ENCODE measurements around the gene TCF25. TPM values are rescaled to one million over a fixed set of nuclear protein-coding genes. Genes with fewer than 3 reads are reported as not detected.
A peak's percentile ranks its signal among the peaks of the same experiment; 100 is the strongest.
"Not testable (repeated sequence)": the region's sequence is repeated elsewhere in the genome, so short reads cannot be mapped to it uniquely, and the experiment has no call there.

The TCF25 gene
- polyA plus RNA-seq (2012; ENCODE audit: missing spikeins): 91.9 TPM

- FAIRE-seq: peak; percentile 51
- peak; percentile 80 for DNase-seq (ENCODE audit: insufficient read length)
- TF ChIP-seq POLR2A (IDR thresholded peaks at IDR 0.05; ENCODE audit: low read depth, low read length): peak; percentile 81
- TF ChIP-seq POLR2AphosphoS5 (IDR thresholded peaks at IDR 0.05; ENCODE audit: low read depth, low read length): peak; percentile 73
- TF ChIP-seq TAF1 (IDR thresholded peaks at IDR 0.05; ENCODE audit: borderline replicate concordance, low read depth, low read length): 0 out of 2 replicates have a peak, but pooled peaks have one; percentile 16
These were observed at the start of gene TCF25 for GRCh38 chr16:89873109-89873971. Gene TCF25, plus strand, starts transcription at chr16:89873592. Its CDS starts 76 bp downstream, at chr16:89873668.

DNA sequence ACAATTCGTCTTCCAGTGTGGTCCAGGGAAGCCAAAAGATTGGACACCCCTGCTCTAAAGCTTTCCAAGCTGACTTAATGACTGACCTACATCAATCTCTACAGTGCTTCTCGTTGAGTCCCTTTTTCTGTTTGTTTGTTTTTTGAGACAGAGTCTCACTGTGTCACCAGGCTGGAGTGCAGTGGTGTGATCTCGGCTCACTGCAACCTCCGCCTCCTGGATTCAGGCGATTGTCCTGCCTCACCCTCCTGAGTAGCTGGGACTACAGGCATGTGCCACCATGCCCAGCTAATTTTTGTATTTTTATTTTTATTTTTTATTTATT lies 49.6 kb upstream of the TCF25 start:
- not testable (repeated sequence) for DNase-seq (ENCODE audit: insufficient read length); FAIRE-seq

DNA sequence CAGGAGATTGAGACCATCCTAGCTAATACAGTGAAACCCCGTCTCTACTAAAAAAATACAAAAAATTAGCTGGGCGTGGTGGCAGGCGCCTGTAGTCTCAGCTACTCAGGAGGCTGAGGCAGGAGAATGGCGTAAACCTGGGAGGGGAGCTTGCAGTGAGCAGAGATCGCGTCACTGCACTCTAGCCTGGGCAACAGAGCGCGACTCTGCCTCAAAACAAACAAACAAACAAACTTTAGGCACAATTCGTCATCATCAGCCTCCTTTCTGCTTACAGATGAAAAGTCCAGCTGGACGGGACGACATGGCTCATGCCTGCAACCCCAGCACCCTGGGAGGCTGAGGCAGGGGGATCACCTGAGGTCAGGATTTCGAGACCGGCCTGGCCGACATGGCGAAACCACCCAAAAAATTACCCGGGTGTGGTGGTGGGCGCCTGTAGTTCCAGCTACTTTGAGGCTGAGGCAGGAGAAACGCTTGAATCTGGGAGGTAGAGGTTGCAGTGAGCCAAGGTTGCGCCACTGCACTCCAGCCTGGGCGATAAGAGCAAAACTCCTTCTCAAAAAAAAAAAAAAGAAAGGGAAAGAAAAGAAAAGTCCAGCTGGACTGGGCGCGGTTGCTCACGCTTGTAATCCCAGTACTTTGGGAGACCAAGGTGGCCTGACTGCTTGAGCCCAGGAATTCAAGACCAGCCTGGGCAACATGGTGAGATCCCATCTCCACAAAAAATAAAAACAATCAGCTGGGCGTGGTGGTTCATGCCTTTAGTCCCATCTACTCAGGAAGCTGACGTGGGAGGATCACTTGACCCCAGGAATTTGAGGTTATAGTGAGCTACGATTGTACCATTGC lies 46.6 kb upstream of the TCF25 start:
- TF ChIP-seq TAF1 (IDR thresholded peaks at IDR 0.05; ENCODE audit: borderline replicate concordance, low read depth, low read length) (no peak), POLR2A (IDR thresholded peaks at IDR 0.05; ENCODE audit: low read depth, low read length) (no peak), POLR2AphosphoS5 (IDR thresholded peaks at IDR 0.05; ENCODE audit: low read depth, low read length) (no peak)
- no peak for FAIRE-seq
- DNase-seq (ENCODE audit: insufficient read length): no peak

DNA sequence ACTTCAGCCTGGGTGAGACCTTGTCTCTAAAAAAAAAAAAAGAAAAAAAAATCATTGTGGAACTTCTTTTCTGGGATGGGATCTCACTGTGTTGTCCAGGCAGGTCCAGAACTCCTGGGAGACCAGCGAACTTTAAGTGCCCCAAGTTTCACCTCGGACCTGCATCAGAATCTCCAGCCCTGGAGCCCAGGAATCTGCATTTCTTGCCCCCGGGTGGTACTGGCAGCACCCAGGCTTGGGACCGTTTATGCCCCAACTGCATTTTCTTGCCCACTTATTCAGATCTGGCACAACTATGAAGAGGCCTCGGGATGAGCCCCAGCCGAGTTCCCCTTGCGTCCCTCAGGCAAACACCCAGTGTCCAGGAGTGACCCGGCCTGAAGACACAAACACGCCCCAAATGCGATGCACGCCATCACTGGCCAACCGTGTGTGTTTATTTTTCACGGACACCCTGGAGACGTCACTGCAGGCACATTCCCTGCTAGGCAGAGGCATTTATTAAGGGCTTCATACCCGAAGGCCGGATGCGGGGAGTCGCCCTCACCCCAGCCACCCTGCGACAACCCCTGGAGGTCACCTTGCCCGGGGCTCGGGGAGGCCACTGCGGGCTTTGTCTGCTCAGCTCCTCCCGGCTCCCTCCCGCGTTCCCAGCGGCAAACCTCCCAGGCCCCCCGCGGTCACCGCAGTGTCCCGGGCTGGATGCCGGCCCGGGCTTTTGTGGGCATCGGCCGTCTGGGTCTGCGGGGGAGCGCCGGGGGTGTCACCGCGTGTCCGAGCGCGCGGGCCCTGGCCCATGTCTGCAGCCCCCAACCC lies 45.8 kb upstream of the TCF25 start:
- no peak for TF ChIP-seq POLR2A (IDR thresholded peaks at IDR 0.05; ENCODE audit: low read depth, low read length)
- TF ChIP-seq TAF1 (IDR thresholded peaks at IDR 0.05; ENCODE audit: borderline replicate concordance, low read depth, low read length): no peak
- TF ChIP-seq POLR2AphosphoS5 (IDR thresholded peaks at IDR 0.05; ENCODE audit: low read depth, low read length): no peak
- no peak for FAIRE-seq

GRCh38 chr16:89828199-89828869 lies 45.1 kb upstream of the TCF25 start, which contains the start of gene SPIRE2:
Gene SPIRE2, plus strand, starts transcription at chr16:89828475. Its CDS starts 76 bp downstream, at chr16:89828551.
- FAIRE-seq: no peak
- peak; percentile 62 for DNase-seq (ENCODE audit: insufficient read length)
- TF ChIP-seq POLR2A (IDR thresholded peaks at IDR 0.05; ENCODE audit: low read depth, low read length) (no peak), TAF1 (IDR thresholded peaks at IDR 0.05; ENCODE audit: borderline replicate concordance, low read depth, low read length) (no peak), POLR2AphosphoS5 (IDR thresholded peaks at IDR 0.05; ENCODE audit: low read depth, low read length) (no peak)

More for the DNA sequence above, 45.8 kb upstream of the TCF25 start:
- no peak for DNase-seq (ENCODE audit: insufficient read length)

GRCh38 chr16:89828870-89829629 lies 44.3 kb upstream of the TCF25 start:
- DNase-seq (ENCODE audit: insufficient read length): no peak
- FAIRE-seq: no peak
- TF ChIP-seq POLR2AphosphoS5 (IDR thresholded peaks at IDR 0.05; ENCODE audit: low read depth, low read length) (no peak), POLR2A (IDR thresholded peaks at IDR 0.05; ENCODE audit: low read depth, low read length) (no peak), TAF1 (IDR thresholded peaks at IDR 0.05; ENCODE audit: borderline replicate concordance, low read depth, low read length) (no peak)

- TF ChIP-seq POLR2A (IDR thresholded peaks at IDR 0.05; ENCODE audit: low read depth, low read length) (no peak), TAF1 (IDR thresholded peaks at IDR 0.05; ENCODE audit: borderline replicate concordance, low read depth, low read length) (no peak), POLR2AphosphoS5 (IDR thresholded peaks at IDR 0.05; ENCODE audit: low read depth, low read length) (no peak)
- DNase-seq (ENCODE audit: insufficient read length): no peak
- no peak for FAIRE-seq
These were observed 43.6 kb upstream of the TCF25 start for GRCh38 chr16:89829630-89830437.

GRCh38 chr16:89831810-89832328 lies 41.5 kb upstream of the TCF25 start:
- TF ChIP-seq POLR2A (IDR thresholded peaks at IDR 0.05; ENCODE audit: low read depth, low read length): no peak
- TF ChIP-seq TAF1 (IDR thresholded peaks at IDR 0.05; ENCODE audit: borderline replicate concordance, low read depth, low read length): no peak
- TF ChIP-seq POLR2AphosphoS5 (IDR thresholded peaks at IDR 0.05; ENCODE audit: low read depth, low read length): no peak
- FAIRE-seq (no peak), DNase-seq (ENCODE audit: insufficient read length) (no peak)

GRCh38 chr16:89833664-89834363 lies 39.6 kb upstream of the TCF25 start:
- not testable (repeated sequence) for DNase-seq (ENCODE audit: insufficient read length); FAIRE-seq

GRCh38 chr16:89834813-89835363 lies 38.5 kb upstream of the TCF25 start:
- not testable (repeated sequence) for FAIRE-seq; DNase-seq (ENCODE audit: insufficient read length)

DNA sequence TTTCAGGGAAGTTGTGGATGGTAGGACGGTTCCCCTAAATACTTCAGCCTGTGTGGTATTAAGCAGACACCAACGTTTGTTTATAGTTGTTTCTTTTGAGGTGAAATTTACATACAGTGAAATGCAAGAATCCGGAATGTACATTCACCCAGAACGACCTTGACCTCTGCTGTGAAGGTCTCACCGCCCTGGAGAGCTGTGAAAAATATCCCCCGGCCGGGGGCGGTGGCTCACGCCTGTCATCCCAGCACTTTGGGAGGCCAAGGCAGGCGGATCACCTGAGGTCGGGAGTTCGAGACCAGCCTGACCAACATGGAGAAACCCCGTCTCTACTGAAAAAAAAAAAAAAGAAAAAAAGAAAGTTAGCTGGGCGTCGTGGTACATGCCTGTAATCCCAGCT lies 36.9 kb upstream of the TCF25 start:
- not testable (repeated sequence) for FAIRE-seq; DNase-seq (ENCODE audit: insufficient read length)
